ENCODE data around the gene PRKD3.

DNA sequence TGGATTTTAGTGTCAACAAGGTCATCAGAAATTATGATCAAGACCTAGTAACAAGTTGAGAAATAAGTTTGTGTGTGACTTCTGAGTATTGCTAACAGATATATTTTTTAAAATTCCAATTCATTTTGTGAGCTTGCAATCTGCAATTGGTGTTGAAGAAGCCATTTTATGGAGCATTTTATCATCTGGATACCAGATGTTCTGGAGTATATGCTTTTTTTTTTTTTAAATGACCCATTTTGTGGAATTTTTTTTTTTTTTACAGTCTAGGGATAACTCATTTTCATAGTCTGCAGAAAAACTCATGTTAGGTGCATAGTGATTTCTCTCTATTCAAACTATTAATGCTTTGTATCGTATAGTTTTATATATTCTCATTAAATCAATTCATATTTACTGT lies 32.4 kb upstream of the PRKD3 start:
- TF ChIP-seq, protein P1, sequence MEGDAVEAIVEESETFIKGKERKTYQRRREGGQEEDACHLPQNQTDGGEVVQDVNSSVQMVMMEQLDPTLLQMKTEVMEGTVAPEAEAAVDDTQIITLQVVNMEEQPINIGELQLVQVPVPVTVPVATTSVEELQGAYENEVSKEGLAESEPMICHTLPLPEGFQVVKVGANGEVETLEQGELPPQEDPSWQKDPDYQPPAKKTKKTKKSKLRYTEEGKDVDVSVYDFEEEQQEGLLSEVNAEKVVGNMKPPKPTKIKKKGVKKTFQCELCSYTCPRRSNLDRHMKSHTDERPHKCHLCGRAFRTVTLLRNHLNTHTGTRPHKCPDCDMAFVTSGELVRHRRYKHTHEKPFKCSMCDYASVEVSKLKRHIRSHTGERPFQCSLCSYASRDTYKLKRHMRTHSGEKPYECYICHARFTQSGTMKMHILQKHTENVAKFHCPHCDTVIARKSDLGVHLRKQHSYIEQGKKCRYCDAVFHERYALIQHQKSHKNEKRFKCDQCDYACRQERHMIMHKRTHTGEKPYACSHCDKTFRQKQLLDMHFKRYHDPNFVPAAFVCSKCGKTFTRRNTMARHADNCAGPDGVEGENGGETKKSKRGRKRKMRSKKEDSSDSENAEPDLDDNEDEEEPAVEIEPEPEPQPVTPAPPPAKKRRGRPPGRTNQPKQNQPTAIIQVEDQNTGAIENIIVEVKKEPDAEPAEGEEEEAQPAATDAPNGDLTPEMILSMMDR (IDR thresholded peaks at IDR 0.05) = no peak
- no peak for TF ChIP-seq ZFX (IDR thresholded peaks at IDR 0.05; ENCODE audit: borderline replicate concordance)
